Stomach smooth muscle (tissue), 2 donors: ENCODE measurements around the gene PIGK.

Experiments used
- H3K27ac ChIP-seq: one replicate; pipeline ENCODE4 v1.7.0; 2013; ENCODE audit warnings: mild to moderate bottlenecking, low read length, inconsistent platforms
- H3K27me3 ChIP-seq, 2 donors: one replicate each; pipeline ENCODE4 v1.7.0; 2013; ENCODE audit warnings: low read length in 2 of 2; ENCODE audit not compliant: insufficient read depth in 2 of 2, control insufficient read depth in 1 of 2
- H3K36me3 ChIP-seq, 2 donors: one replicate each; pipeline ENCODE4 v1.7.0; 2013; ENCODE audit warnings: low read length in 2 of 2; ENCODE audit not compliant: control insufficient read depth in 2 of 2, insufficient read depth in 2 of 2
- H3K4me1 ChIP-seq: one replicate; pipeline ENCODE4 v1.7.0; 2013; ENCODE audit warnings: low read length; ENCODE audit not compliant: control insufficient read depth, insufficient read depth
- H3K4me3 ChIP-seq, 2 donors: one replicate each; pipeline ENCODE4 v1.7.0; 2013; ENCODE audit warnings: low read length in 2 of 2
- H3K9ac ChIP-seq, 2 donors: one replicate each; pipeline ENCODE4 v1.7.0; 2013; ENCODE audit warnings: low read length in 2 of 2, mild to moderate bottlenecking in 1 of 2
- H3K9me3 ChIP-seq, 2 donors: one replicate each; pipeline ENCODE4 v1.7.0; 2013; ENCODE audit warnings: low read length in 2 of 2; ENCODE audit not compliant: control insufficient read depth in 2 of 2
- donor health status: healthy.
- donor health status: Pancreatic carcinoma.

The PIGK gene

DNA sequence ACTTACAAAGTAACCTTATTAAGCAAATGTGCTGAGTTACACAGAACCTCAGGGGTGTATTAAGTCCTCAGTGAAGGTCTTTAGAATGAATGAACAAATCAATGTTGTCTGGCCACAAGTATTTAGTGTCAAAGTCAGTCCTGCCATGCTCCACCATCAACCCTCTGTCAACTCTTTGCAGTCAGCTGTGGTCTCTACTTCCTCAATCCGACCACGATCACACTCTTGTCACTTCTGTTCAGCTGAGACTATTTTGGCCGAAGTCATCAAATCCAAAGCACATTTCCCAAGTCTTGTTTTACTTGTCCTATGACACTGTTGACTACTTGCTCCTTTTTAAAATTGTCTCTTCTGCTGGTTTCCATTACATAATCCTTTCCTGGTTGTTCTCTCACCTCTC, 178.4 kb downstream of the PIGK start:
- H3K4me1 ChIP-seq, result peaks cover 15% of the 10 kb centered on the region
- no peak overlapping the region for H3K9ac ChIP-seq
- no peak overlapping the region for H3K27ac ChIP-seq
- H3K36me3 ChIP-seq, result peaks cover 0 to 4% of the 10 kb centered on the region in 2 donors
- H3K27me3 ChIP-seq, result no peaks in the 10 kb centered on the region
- no peak overlapping the region for H3K4me3 ChIP-seq
- H3K9me3 ChIP-seq, result no peaks in the 10 kb centered on the region

DNA sequence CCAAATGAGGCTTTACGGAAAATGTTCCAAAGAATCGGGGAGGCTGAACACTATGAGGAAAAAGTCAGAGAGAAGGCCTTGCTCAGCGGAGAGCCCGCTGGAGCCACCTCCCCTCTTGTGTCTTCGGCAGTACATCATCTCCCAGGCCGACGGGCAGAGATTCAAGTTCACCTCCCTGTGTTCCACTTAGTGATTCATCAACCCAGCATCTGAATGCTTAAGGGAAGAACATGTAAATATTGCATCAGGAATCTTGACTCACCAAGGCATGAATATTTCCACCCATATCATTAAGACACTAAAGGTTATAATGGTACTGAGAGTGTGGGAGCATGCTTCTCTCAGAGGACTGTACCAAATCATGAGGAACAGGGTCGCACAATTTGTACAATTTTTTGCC, 179.5 kb downstream of the PIGK start:
- Histone ChIP-seq H3K27ac (no peak overlapping the region), H3K4me1 (peaks cover 15% of the 10 kb centered on the region), H3K27me3 (no peaks in the 10 kb centered on the region), H3K9me3 (no peaks in the 10 kb centered on the region), H3K36me3 (peaks cover 0 to 4% of the 10 kb centered on the region in 2 donors), H3K4me3 (no peak overlapping the region), H3K9ac (no peak overlapping the region)

DNA sequence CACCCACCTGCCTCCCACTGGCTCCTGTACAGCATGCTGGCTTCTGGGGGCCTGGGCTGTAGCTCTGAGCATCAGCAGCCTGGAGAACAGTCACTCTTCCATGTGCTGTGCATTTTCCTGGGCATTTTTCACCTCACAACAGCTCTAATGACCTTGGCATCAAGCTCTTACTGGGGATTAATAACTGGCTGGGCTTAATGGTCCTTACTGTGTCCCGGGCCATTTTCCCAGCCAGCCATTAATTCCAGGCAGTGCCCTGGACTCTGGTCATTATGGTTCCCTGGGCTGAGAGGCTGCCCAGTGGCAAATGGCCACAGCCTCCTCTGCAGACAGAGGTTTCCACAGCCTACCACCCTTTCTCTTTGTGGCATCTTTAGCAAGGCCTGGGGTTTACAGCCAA, 180.1 kb downstream of the PIGK start:
- Histone ChIP-seq H3K9ac (peak overlapping the region in 1 of 2 donors; percentile 10), H3K4me1 (peaks cover 15% of the 10 kb centered on the region), H3K27me3 (no peaks in the 10 kb centered on the region), H3K36me3 (peaks cover 0 to 2% of the 10 kb centered on the region in 2 donors), H3K4me3 (peak overlapping the region in 1 of 2 donors; percentile 2), H3K9me3 (no peaks in the 10 kb centered on the region), H3K27ac (peak overlapping the region; percentile 19)
